Adrenal gland (tissue), 5 donors: ENCODE measurements around the gene AGAP3.

ENCODE experiments used
- CTCF ChIP-seq, 6 experiments: fragments of 450-650 bp in 4 of 6; fragments of 200-600 bp in 2 of 6; sonication (generic) in 1 of 6; IDR thresholded peaks; 1 replicate in 5 of 6; 2 replicates in 1 of 6; pipeline versions ENCODE4 v1.5.1 to v1.8.0; 2016 to 2021; ENCODE audit warnings: antibody characterized with exemption in 6 of 6, mild to moderate bottlenecking in 2 of 6, moderate library complexity in 1 of 6
- POLR2A ChIP-seq, 2 donors: fragments of 450-650 bp; IDR thresholded peaks; one replicate each; pipeline ENCODE4 v1.6.1; 2017; ENCODE audit warnings: antibody characterized with exemption in 2 of 2, mild to moderate bottlenecking in 2 of 2, moderate library complexity in 1 of 2
- donor health status: DM: no; HTN: no; CAD: no.

- TF ChIP-seq POLR2A (IDR thresholded peaks at IDR 0.05) (no peak), CTCF (IDR thresholded peaks at IDR 0.05) (no peak)
These were observed 18.1 kb upstream of the AGAP3 start for GRCh38 chr7:151068069-151068773.
